GM10248 (cell line): Measurements from ENCODE around the gene TBC1D30.

Experiments
- CTCF ChIA-PET: fragments of 300-600 bp; sonication (Branson Sonifier 250); formaldehyde crosslinking; extraction: SDS; loops from one replicate; lab custom pipeline; 2021; ENCODE audit warnings: antibody characterized with exemption; lab: Yijun Ruan, JAX
- POLR2A ChIA-PET: fragments of 350-650 bp; sonication (Branson Sonifier 250); formaldehyde crosslinking; extraction: SDS; loops from one replicate; lab custom pipeline; 2020; ENCODE audit warnings: antibody characterized with exemption; lab: Yijun Ruan, JAX
- DNase-seq: peaks from one replicate; pipeline ENCODE4 v3.0.0; 2012; ENCODE audit errors: extremely low spot score
- CTCF ChIP-seq: IDR thresholded peaks from 2 replicates; pipeline ENCODE4 v1.5.1; 2012; ENCODE audit warnings: mild to moderate bottlenecking, low read depth; ENCODE audit errors: extremely low read depth, missing control alignments, control extremely low read depth

Gene TBC1D30

GRCh38 chr12:64895526-64895925 lies 71.1 kb downstream of the TBC1D30 start:
- ChIA-PET CTCF (interaction anchor here (0.7 to 1.5 kb wide), 5 partner anchors 9 to 337 kb away, joined by 3 to 4 read pairs (median 3); no protein-coding TSS in a partner anchor), POLR2A (no interaction called here)
- no peak for DNase-seq
- no peak for TF ChIP-seq CTCF

- DNase-seq = no peak
- ChIA-PET POLR2A (no interaction called here), CTCF (interaction anchor here (0.8 to 5.0 kb wide), 5 partner anchors 9 to 268 kb away, joined by 3 to 23 read pairs (median 3); partner anchors contain the start of gene LEMD3)
- TF ChIP-seq CTCF = no peak
Observed at GRCh38 chr12:64900540-64900939, 76.1 kb downstream of the TBC1D30 start.

GRCh38 chr12:64903479-64904152 lies 79.2 kb downstream of the TBC1D30 start:
- ChIA-PET CTCF (interaction anchor here (1.1 to 5.0 kb wide), 3 partner anchors 12 to 48 kb away, joined by 4 to 23 read pairs (median 4); no protein-coding TSS in a partner anchor), POLR2A (no interaction called here)
- no peak for DNase-seq
- no peak for TF ChIP-seq CTCF

- no peak for DNase-seq
- ChIA-PET POLR2A (no interaction called here), CTCF (interaction anchor here (1.1 kb wide), 1 partner anchor 22 kb away, joined by 3 read pairs; no protein-coding TSS in a partner anchor)
- no peak for TF ChIP-seq CTCF
Observed at GRCh38 chr12:64907097-64907496, 82.7 kb downstream of the TBC1D30 start.

- TF ChIP-seq CTCF = no peak
- DNase-seq = no peak
- ChIA-PET CTCF (interaction anchor here (0.8 to 1.1 kb wide), 2 partner anchors 9 to 11 kb away, joined by 3 to 5 read pairs; no protein-coding TSS in a partner anchor), POLR2A (no interaction called here)
Observed at GRCh38 chr12:64909124-64909523, 84.7 kb downstream of the TBC1D30 start.

- ChIA-PET POLR2A (no interaction called here), CTCF (interaction anchor here (0.7 to 1.0 kb wide), 2 partner anchors 16 to 18 kb away, joined by 3 read pairs; no protein-coding TSS in a partner anchor)
- TF ChIP-seq CTCF = no peak
Observed at GRCh38 chr12:64911081-64911480, 86.6 kb downstream of the TBC1D30 start.

More at GRCh38 chr12:64911081-64911480, 86.6 kb downstream of the TBC1D30 start:
- DNase-seq = no peak
